C4-2B (cell line): ENCODE data around the gene ZNF142.

Experiments
- ZFX ChIP-seq: fragments of 450-650 bp; IDR thresholded peaks from 2 replicates; pipeline ENCODE4 v1.6.1; 2017
- TF ChIP-seq, protein P1 (sequence below): fragments of 450-650 bp; conservative IDR thresholded peaks from 2 replicates; pipeline ENCODE4 v1.5.1; 2017; ENCODE audit warnings: mild to moderate bottlenecking

DNA sequence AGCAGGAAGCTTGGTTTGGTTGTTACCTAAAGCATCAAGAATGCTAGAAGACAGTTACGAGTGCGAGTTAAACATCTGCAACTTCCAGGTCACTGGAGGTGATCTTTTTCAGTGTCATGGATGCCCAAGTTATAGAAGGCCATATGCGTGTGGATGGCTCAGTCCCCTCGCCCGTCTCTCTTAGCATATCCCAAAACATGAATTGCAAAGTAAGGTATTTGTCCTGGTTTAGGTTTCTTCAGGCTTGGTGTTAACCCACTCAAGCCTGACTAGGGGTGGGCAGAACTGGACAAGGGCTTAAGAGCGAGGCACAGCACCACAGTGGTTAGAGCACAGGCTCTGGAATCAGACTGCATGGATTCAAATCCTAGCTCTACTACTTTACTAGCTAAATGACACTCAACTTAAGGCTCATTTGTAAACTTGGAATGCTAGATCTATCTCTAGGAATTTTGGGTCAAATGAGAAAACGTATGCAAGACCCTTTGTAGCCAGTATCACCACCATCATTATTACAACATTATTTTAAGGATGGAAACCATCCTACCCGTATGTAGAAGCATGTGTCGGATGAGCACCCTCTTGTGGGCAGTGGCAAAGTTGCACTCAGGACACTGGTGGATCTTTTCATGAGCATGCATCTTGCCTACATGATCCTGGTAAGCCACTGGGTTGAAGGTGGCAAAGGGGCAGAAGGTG is 11.2 kb downstream of the ZNF142 start:
- TF ChIP-seq, protein P1, sequence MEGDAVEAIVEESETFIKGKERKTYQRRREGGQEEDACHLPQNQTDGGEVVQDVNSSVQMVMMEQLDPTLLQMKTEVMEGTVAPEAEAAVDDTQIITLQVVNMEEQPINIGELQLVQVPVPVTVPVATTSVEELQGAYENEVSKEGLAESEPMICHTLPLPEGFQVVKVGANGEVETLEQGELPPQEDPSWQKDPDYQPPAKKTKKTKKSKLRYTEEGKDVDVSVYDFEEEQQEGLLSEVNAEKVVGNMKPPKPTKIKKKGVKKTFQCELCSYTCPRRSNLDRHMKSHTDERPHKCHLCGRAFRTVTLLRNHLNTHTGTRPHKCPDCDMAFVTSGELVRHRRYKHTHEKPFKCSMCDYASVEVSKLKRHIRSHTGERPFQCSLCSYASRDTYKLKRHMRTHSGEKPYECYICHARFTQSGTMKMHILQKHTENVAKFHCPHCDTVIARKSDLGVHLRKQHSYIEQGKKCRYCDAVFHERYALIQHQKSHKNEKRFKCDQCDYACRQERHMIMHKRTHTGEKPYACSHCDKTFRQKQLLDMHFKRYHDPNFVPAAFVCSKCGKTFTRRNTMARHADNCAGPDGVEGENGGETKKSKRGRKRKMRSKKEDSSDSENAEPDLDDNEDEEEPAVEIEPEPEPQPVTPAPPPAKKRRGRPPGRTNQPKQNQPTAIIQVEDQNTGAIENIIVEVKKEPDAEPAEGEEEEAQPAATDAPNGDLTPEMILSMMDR = peak; percentile 89
- no peak for TF ChIP-seq ZFX
